WERI-Rb-1 (cell line): ENCODE data around the gene DCAF17.

ENCODE experiments used
- DNase-seq: peaks from one replicate; pipeline ENCODE4 v3.0.0-alpha.2; 2020
- H3K27ac ChIP-seq: fragments of 250-450 bp; sonication (Bioruptor Pico); 2 replicates; pipeline ENCODE4 v1.5.1; 2020; ENCODE audit warnings: mild to moderate bottlenecking, moderate library complexity
- H3K27me3 ChIP-seq: fragments of 250-450 bp; sonication (Bioruptor Pico); 2 replicates; pipeline ENCODE4 v1.5.1; 2021; ENCODE audit warnings: mild to moderate bottlenecking, low read depth, moderate library complexity; ENCODE audit not compliant: insufficient read depth, severe bottlenecking
- H3K36me3 ChIP-seq: fragments of 250-450 bp; sonication (Bioruptor Pico); 2 replicates; pipeline ENCODE4 v1.5.1; 2020; ENCODE audit warnings: mild to moderate bottlenecking, moderate library complexity
- H3K4me3 ChIP-seq: 2 replicates; pipeline ENCODE4 v1.5.1; 2011; ENCODE audit warnings: low read depth, mild to moderate bottlenecking, control low read depth, low read length
- H3K9me3 ChIP-seq: fragments of 250-450 bp; sonication (Bioruptor Pico); 2 replicates; pipeline ENCODE4 v1.5.1; 2021; ENCODE audit warnings: mild to moderate bottlenecking, moderate library complexity; ENCODE audit not compliant: severe bottlenecking
- TF ChIP-seq, protein P1 (sequence below): IDR thresholded peaks from 2 replicates; pipeline ENCODE4 v1.5.1; 2011; ENCODE audit warnings: low read depth, mild to moderate bottlenecking, control low read depth, inconsistent platforms, low read length

The DCAF17 gene

DNA sequence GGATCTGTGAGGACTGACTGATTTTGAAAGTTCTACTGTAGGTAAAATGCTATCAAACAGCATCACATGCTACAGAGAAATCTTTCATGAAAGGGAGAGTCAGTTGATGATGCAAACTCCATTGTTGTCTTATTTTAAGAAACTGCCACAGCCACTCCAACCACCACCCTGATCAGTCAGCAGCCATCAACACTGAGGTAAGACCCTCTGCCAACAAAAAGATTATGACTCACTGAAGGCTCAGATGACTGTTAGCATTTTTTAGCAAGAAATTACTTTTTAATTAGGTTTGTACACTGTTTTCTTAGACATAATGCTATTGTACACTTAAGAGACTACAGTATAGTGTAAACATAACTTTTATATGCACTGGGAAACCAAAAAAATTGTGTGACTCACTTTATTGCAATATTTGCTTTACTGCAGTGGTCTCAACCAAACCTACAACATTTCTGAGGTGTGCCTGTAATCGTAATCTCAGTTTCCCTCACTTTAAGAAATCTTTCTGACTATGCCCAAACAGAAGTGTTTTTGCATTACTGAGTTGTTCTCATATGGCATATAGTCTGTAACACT is 43.0 kb upstream of the DCAF17 start:
- no peak for DNase-seq
- H3K27ac ChIP-seq, result no peak overlapping the region
- no peaks in the 10 kb centered on the region for H3K9me3 ChIP-seq
- no peaks in the 10 kb centered on the region for H3K27me3 ChIP-seq
- TF ChIP-seq, protein P1, sequence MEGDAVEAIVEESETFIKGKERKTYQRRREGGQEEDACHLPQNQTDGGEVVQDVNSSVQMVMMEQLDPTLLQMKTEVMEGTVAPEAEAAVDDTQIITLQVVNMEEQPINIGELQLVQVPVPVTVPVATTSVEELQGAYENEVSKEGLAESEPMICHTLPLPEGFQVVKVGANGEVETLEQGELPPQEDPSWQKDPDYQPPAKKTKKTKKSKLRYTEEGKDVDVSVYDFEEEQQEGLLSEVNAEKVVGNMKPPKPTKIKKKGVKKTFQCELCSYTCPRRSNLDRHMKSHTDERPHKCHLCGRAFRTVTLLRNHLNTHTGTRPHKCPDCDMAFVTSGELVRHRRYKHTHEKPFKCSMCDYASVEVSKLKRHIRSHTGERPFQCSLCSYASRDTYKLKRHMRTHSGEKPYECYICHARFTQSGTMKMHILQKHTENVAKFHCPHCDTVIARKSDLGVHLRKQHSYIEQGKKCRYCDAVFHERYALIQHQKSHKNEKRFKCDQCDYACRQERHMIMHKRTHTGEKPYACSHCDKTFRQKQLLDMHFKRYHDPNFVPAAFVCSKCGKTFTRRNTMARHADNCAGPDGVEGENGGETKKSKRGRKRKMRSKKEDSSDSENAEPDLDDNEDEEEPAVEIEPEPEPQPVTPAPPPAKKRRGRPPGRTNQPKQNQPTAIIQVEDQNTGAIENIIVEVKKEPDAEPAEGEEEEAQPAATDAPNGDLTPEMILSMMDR, result no peak
- no peak overlapping the region for H3K4me3 ChIP-seq
- H3K36me3 ChIP-seq, result no peaks in the 10 kb centered on the region

DNA sequence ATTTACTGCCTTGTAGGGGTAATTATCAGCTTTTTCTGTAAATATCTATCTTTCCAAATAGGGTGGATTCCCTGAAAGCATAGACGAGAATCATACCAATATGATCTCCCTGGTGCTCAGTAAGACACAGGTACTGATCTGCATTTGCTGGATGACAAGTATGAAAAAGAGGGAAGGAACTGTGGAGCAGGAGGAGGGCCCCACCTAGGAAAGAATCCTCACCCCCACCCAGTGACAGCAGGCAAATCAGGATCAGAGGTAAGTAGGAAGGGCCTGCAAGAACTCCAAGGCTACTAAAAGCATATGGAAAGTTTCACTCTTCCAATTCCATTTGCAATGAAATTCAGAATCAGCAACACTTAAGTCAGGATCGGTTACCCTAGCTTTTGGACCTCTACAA is 42.5 kb upstream of the DCAF17 start:
- Histone ChIP-seq H3K27me3 (no peaks in the 10 kb centered on the region), H3K9me3 (no peaks in the 10 kb centered on the region), H3K36me3 (no peaks in the 10 kb centered on the region), H3K4me3 (no peak overlapping the region), H3K27ac (no peak overlapping the region)
- peak; percentile 30 for DNase-seq
- TF ChIP-seq, protein P1, result no peak

DNA sequence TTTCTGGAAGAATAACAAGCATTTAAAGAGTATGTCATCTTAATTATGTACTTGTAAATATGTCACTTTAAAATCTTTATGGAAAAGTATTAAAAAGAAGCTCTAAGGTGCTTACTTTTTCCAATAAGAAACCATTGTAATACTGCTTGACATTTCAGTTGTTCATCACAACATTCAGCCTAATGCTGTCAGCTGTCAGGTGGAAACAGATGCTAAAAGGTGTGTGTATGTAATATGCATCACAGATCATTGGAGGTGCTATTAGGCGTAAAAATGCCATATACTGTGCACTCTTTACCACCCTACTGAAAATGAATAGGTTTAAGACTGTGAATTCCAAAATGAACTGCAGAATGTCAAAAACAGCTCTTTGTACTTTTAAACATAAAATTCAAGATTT is 40.5 kb upstream of the DCAF17 start:
- TF ChIP-seq, protein P1, result no peak
- Histone ChIP-seq H3K4me3 (no peak overlapping the region), H3K36me3 (no peaks in the 10 kb centered on the region), H3K9me3 (peaks cover 6% of the 10 kb centered on the region), H3K27ac (no peak overlapping the region), H3K27me3 (no peaks in the 10 kb centered on the region)
- no peak for DNase-seq

DNA sequence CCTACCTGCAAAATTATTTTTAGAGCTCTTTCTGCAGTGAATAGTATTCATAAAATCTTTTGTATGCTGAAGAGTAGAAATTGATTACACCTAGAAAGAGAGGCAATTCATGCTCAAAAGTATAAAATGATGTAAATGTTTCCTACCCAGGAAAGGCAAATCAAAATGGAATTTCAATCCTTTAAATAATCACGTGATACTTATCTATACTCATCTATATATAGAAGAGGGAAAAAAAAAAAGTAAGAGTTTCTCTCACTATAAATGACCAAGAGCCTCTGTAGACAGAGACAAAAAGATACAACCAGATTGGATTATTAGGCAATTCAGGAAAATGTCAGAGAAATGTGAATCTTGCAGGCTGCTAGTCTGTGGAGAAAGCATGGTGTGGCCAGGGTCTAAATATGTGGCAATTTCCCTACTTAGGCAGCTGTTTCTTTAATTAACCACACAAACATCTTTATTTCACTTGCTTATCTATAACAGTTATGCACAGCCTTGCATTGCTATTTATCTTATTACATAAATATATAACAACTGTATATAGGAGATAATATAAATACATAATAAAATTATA is 39.8 kb upstream of the DCAF17 start:
- DNase-seq, result no peak
- Histone ChIP-seq H3K27me3 (no peaks in the 10 kb centered on the region), H3K36me3 (no peaks in the 10 kb centered on the region), H3K9me3 (peaks cover 6% of the 10 kb centered on the region), H3K27ac (no peak overlapping the region), H3K4me3 (no peak overlapping the region)
- TF ChIP-seq, protein P1, result no peak

DNA sequence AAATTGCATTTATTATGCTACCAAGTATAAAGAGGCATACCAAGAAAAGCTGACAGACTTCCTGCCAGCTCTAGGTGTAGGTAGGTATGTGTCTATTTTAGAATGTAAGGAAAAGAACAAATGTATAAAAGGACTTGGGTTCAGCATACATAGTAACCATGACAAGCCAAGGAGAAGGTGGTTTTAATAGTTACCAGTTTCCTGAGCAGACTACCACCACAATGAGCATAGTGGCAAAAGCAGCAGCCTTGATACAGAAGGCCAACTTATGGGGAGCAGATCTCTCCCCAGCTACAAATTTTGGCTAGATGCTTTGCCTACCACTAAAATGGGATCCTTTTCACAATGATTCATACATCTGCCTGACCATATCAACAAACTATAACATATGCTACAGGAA is 34.7 kb upstream of the DCAF17 start:
- H3K36me3 ChIP-seq, result no peaks in the 10 kb centered on the region
- H3K9me3 ChIP-seq, result peaks cover 24% of the 10 kb centered on the region
- no peak overlapping the region for H3K4me3 ChIP-seq
- H3K27ac ChIP-seq, result no peak overlapping the region
- DNase-seq, result no peak
- H3K27me3 ChIP-seq, result no peaks in the 10 kb centered on the region
- TF ChIP-seq, protein P1, result no peak

DNA sequence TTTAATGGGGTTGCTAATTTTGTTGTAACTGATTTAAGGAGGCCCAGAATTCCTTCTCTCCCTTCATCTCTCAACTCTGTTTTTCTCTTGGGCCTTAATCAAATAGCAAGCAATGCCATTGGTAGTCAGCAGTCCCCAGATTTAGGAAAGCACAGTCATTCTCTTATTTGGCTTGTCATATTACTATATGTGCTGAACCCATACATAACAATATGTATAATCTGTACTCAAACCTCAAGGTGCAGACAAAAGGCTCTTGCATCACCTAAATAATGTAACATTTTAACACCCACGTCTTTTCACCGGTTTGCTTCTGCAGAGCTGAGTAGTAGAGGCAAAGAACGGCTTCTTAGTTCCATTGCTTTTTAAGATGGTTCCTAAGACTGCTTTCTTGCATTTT is 33.6 kb upstream of the DCAF17 start:
- Histone ChIP-seq H3K36me3 (no peaks in the 10 kb centered on the region), H3K27ac (peak overlapping the region; percentile 69), H3K27me3 (no peaks in the 10 kb centered on the region), H3K4me3 (no peak overlapping the region), H3K9me3 (peaks cover 31% of the 10 kb centered on the region)
- no peak for DNase-seq
- TF ChIP-seq, protein P1, result no peak
